ENCODE measurements around the gene POLR2C.

Gene POLR2C

DNA sequence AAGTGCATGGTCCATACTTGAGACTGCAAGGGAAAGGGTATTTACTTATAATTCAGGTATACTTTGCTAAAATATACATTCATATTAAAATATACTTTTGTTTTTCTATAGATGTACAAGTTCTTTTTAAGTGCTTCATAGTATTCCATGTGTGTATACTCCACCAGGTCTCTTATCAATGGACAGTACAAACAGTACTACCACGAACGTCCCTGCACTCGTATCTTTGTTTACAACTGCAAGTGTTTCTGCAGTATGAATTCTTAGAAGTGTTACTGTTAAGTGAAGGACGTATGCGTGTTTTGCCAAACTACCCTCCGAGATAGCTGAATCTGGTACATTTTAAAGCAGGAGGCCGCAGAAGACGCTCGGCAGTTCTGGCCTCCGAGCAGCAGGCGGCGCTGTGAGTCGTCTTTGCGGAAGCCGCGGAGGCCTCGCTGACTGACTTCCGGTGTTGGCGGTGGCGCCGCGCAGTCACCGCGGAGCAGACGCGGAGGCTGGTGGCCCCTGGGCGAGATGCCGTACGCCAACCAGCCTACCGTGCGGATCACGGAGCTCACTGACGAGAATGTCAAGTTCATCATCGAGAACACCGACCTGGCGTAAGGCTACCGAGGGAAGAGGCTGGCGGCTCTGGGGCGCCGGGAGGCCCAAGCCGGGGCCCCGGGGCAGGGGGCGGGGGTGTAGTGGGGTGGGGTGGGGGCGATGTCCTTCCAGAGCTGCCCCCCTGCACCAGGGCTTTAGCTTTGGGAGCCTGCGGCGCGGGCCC is at the start of gene POLR2C:
TSS of gene POLR2C (plus strand) at position 471 of the 769 bp plus-strand sequence. CDS start at position 517, 46 bp downstream.
- H3K4me3 ChIP-seq = peak within 1 kb of the TSS; percentile 76 to 90 (median 82)
- peak within 1 kb of the TSS; percentile 78 to 90 (median 85) for H3K9ac ChIP-seq
- H3K27ac ChIP-seq = peak within 1 kb of the TSS; percentile 62 to 78 (median 70)
- peaks cover 10 to 18% (median 13%) of the 10 kb centered on the region in 10 experiments for H3K4me1 ChIP-seq
- no peak for TF ChIP-seq Cebpa-rat (IDR thresholded peaks at IDR 0.05)
- peak within 1 kb of the TSS; percentile 89 to 97 (median 92) for H3K4me2 ChIP-seq
- no peaks in the 10 kb centered on the region for H3K27me3 ChIP-seq
- peaks cover 0 to 41% (median 30%) of the 10 kb centered on the region in 11 experiments; a peak in 18 of 22 replicates for H4K20me1 ChIP-seq
- no peaks in the 10 kb centered on the region for H3K9me3 ChIP-seq (replicated peaks in 1 of 11)
- peaks cover 72 to 83% (median 80%) of the 10 kb centered on the region in 11 experiments for H3K36me3 ChIP-seq

GRCh38 chr16:57413301-57413730 is 49.2 kb upstream of the POLR2C start:
- Histone ChIP-seq H3K9ac (peak overlapping the region in 2 of 11 experiments; percentile 33 to 41; a peak in 2 of 22 replicates), H3K4me2 (peak overlapping the region; percentile 26 to 81 (median 71); a peak in 21 of 22 replicates), H3K27me3 (no peaks in the 10 kb centered on the region), H3K36me3 (no peaks in the 10 kb centered on the region), H3K4me3 (no peak overlapping the region), H3K9me3 (replicated peaks in 1 of 11) (no peaks in the 10 kb centered on the region), H3K4me1 (peaks cover 43 to 95% (median 77%) of the 10 kb centered on the region in 10 experiments), H4K20me1 (no peaks in the 10 kb centered on the region; a peak in 1 of 22 replicates), H3K27ac (peak overlapping the region in 7 of 11 experiments; percentile 19 to 56 (median 46); a peak in 12 of 22 replicates)
- TF ChIP-seq Cebpa-rat (IDR thresholded peaks at IDR 0.05) = no peak

DNA sequence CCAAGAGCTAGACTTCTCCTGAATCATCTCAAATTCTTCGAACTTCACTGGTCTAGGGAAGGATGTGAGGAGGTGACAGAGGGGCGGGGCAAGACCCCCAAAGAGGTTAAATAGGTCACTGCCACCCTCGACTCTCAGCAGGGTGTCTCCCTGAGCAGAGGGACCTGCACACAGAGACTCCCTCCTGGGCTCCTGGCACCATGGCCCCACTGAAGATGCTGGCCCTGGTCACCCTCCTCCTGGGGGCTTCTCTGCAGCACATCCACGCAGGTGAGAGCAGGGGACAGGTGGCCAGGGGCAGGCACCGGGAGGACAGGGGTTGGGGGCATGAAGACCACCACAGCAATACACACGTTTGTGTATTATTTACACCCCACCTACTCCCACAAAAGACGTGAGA is 48.7 kb upstream of the POLR2C start:
- no peak overlapping the region for H3K4me3 ChIP-seq
- H4K20me1 ChIP-seq = no peaks in the 10 kb centered on the region; a peak in 1 of 22 replicates
- H3K9me3 ChIP-seq (replicated peaks in 1 of 11) = no peaks in the 10 kb centered on the region
- peak overlapping the region in 5 of 11 experiments; percentile 8 to 46 (median 21); a peak in 7 of 22 replicates for H3K27ac ChIP-seq
- no peaks in the 10 kb centered on the region for H3K36me3 ChIP-seq
- H3K4me1 ChIP-seq = peaks cover 42 to 95% (median 80%) of the 10 kb centered on the region in 10 experiments
- TF ChIP-seq Cebpa-rat (IDR thresholded peaks at IDR 0.05) = no peak
- no peaks in the 10 kb centered on the region for H3K27me3 ChIP-seq
- H3K4me2 ChIP-seq = peak overlapping the region; percentile 26 to 81 (median 71); a peak in 21 of 22 replicates
- H3K9ac ChIP-seq = peak overlapping the region in 1 of 11 experiments; percentile 41; a peak in 1 of 22 replicates

DNA sequence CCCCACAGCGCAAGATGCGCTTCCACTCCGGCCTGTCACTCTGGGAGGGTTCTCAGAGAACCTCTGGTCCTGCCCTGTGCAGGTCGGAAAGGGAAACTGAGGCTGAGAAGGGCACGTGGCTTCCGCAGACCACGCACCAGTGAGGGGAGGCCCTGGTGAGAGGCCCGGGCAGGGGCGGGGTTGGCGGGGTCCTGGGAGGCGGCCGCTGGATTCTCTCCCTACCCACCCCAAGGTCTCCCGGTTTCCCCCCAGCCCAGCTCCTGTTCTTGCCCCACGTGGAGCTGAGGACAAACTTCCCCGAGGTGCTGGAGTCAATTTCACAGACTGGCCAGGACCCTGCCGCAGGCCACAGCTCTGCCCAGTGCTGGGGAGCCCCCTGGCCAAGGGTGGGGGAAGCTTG is 46.4 kb upstream of the POLR2C start:
- H3K27ac ChIP-seq = peak overlapping the region in 10 of 11 experiments; percentile 44 to 87 (median 80); a peak in 19 of 22 replicates
- peak overlapping the region in 10 of 11 experiments; percentile 55 to 84 (median 79); a peak in 18 of 22 replicates for H3K9ac ChIP-seq
- peaks cover 29 to 82% (median 69%) of the 10 kb centered on the region in 10 experiments for H3K4me1 ChIP-seq
- no peaks in the 10 kb centered on the region for H3K9me3 ChIP-seq (replicated peaks in 1 of 11)
- no peak for TF ChIP-seq Cebpa-rat (IDR thresholded peaks at IDR 0.05)
- H3K27me3 ChIP-seq = no peaks in the 10 kb centered on the region
- no peaks in the 10 kb centered on the region for H3K36me3 ChIP-seq
- H3K4me2 ChIP-seq = peak overlapping the region; percentile 70 to 97 (median 86)
- H4K20me1 ChIP-seq = no peaks in the 10 kb centered on the region; a peak in 1 of 22 replicates
- no peak overlapping the region for H3K4me3 ChIP-seq

GRCh38 chr16:57419506-57419905 is 43.0 kb upstream of the POLR2C start:
- peak overlapping the region in 8 of 11 experiments; percentile 3 to 64 (median 40); a peak in 9 of 22 replicates for H3K9ac ChIP-seq
- no peaks in the 10 kb centered on the region for H3K9me3 ChIP-seq (replicated peaks in 1 of 11)
- H3K27me3 ChIP-seq = no peaks in the 10 kb centered on the region
- peaks cover 19 to 47% (median 37%) of the 10 kb centered on the region in 10 experiments for H3K4me1 ChIP-seq
- H3K4me2 ChIP-seq = peak overlapping the region; percentile 45 to 78 (median 63); a peak in 21 of 22 replicates
- 0 out of 20 replicates have a peak overlapping the region, but pooled peaks of 1 of the 10 experiments have one; percentile 14 for H3K4me3 ChIP-seq
- H4K20me1 ChIP-seq = no peaks in the 10 kb centered on the region
- H3K36me3 ChIP-seq = no peaks in the 10 kb centered on the region
- no peak for TF ChIP-seq Cebpa-rat (IDR thresholded peaks at IDR 0.05)
- peak overlapping the region in 4 of 11 experiments; percentile 13 to 59 (median 40); a peak in 7 of 22 replicates for H3K27ac ChIP-seq

- H3K9me3 ChIP-seq (replicated peaks in 1 of 11) = no peaks in the 10 kb centered on the region
- no peak for TF ChIP-seq Cebpa-rat (IDR thresholded peaks at IDR 0.05)
- no peak overlapping the region for H3K27ac ChIP-seq
- no peaks in the 10 kb centered on the region for H4K20me1 ChIP-seq
- no peaks in the 10 kb centered on the region for H3K27me3 ChIP-seq
- H3K4me1 ChIP-seq = peaks cover 9 to 30% (median 22%) of the 10 kb centered on the region in 10 experiments
- no peak overlapping the region for H3K4me3 ChIP-seq
- no peak overlapping the region; a peak in 1 of 22 replicates for H3K9ac ChIP-seq
- H3K4me2 ChIP-seq = no peak overlapping the region
- H3K36me3 ChIP-seq = peaks cover 4 to 25% (median 14%) of the 10 kb centered on the region in 11 experiments
Measured at GRCh38 chr16:57422026-57422944, 40.2 kb upstream of the POLR2C start.

DNA sequence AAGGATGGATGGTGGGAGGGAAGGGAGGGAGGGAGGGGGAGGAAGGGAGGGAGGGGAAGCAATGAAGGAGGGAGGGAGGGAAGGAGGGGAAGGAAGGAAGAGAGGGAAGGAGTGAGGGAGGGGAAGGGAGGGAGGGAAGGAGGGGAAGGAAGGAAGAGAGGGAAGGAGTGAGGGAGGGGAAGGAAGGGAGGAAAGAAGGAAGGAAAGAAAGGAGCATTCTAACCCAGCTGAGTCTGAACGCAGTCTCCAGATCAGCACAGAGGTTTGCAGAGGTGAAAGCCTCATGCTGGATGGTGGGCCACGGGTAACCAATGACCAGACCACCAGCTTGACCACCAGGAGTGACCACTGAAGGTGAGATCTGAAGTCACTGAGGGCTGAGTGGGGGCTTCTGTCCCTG is 39.3 kb upstream of the POLR2C start:
- H3K4me2 ChIP-seq = no peak overlapping the region

DNA sequence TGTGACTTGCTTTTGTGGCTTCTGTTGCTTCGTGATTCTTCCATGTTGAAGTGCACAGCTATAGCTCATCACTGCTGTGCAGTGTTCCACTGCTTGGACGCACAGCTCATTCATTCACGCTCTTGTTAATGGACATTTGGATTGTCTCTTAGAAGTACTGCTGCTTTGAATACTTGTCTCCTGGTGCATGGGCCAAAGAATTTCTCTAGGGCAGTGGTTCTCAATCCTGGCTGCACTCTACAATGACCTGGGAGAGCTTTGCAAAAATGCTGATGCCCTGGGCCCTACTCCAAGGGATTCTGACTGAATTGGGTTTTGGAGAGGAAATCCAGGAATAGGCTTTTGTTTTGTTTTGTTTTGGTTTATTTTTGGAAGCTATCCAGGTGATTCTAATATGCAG is 37.9 kb upstream of the POLR2C start:
- H3K4me2 ChIP-seq = no peak overlapping the region
- no peak overlapping the region for H3K27ac ChIP-seq
- TF ChIP-seq Cebpa-rat (IDR thresholded peaks at IDR 0.05) = no peak
- H3K9ac ChIP-seq = no peak overlapping the region
- H3K4me1 ChIP-seq = peaks cover under 1 to 10% (median 2%) of the 10 kb centered on the region in 10 experiments; a peak in 17 of 20 replicates
- peaks cover 25 to 48% (median 34%) of the 10 kb centered on the region in 11 experiments for H3K36me3 ChIP-seq
- no peaks in the 10 kb centered on the region for H3K27me3 ChIP-seq
- no peak overlapping the region for H3K4me3 ChIP-seq
- H4K20me1 ChIP-seq = peaks cover 0 to 7% (median 0%) of the 10 kb centered on the region in 11 experiments; a peak in 1 of 22 replicates
- no peaks in the 10 kb centered on the region for H3K9me3 ChIP-seq (replicated peaks in 1 of 11)

More for the DNA sequence above, 39.3 kb upstream of the POLR2C start:
- no peak overlapping the region for H3K4me3 ChIP-seq
- H3K27ac ChIP-seq = no peak overlapping the region
- H3K27me3 ChIP-seq = no peaks in the 10 kb centered on the region
- H3K4me1 ChIP-seq = peaks cover 7 to 23% (median 15%) of the 10 kb centered on the region in 10 experiments
- H3K36me3 ChIP-seq = peaks cover 12 to 34% (median 22%) of the 10 kb centered on the region in 11 experiments
- TF ChIP-seq Cebpa-rat (IDR thresholded peaks at IDR 0.05) = no peak
- no peaks in the 10 kb centered on the region for H3K9me3 ChIP-seq (replicated peaks in 1 of 11)
- H3K9ac ChIP-seq = no peak overlapping the region
- H4K20me1 ChIP-seq = no peaks in the 10 kb centered on the region
